Gastroesophageal sphincter (tissue), 3 donors: Measurements from ENCODE around the gene PLOD1.

Experiments used
- POLR2A ChIP-seq, 2 donors: fragments of 450-650 bp; IDR thresholded peaks; one replicate each; pipeline ENCODE4 v1.6.1; 2017; ENCODE audit warnings: antibody characterized with exemption in 2 of 2, mild to moderate bottlenecking in 2 of 2, moderate library complexity in 1 of 2
- POLR2AphosphoS5 ChIP-seq: sonication (generic); formaldehyde crosslinking; IDR thresholded peaks from one replicate; pipeline ENCODE4 v1.6.1; 2017; ENCODE audit warnings: antibody characterized with exemption
- TF ChIP-seq, protein P1 (sequence below), 4 experiments: fragments of 200-600 bp in 2 of 4; fragments of 450-650 bp in 2 of 4; sonication (generic) in 1 of 4; IDR thresholded peaks; one replicate each; pipeline ENCODE4 v1.5.1; 2017 to 2019; ENCODE audit warnings: antibody characterized with exemption in 4 of 4, mild to moderate bottlenecking in 2 of 4, moderate library complexity in 2 of 4

DNA sequence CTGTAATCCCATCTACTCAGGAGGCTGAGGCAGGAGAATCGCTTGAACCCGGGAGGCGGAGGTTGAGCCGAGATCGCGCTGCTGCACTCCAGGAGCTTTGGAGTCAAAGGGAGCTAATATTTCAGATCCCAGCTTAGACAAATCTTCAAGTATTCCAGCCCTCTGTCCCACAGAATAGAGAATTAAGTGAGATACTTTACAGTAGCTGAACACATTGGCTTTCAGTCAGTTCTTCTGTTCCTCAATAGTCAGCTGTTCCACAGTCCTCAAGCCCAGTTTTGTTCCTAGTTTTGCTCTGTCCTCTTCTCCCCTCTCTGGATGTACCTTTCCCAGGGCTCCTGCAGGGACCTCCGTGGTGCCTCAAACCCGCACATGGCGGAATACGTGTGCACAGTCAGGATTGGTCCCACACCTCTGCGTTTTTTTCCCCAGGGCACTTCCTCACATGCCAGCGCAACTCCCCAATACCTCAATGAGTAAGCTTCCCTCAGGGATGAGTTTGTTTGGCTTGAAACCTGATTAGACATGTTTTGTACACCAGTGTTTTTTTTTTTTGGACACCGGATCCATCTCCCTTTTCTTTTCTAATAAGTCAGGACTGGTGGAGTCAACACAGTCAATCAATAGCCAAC is 47.0 kb downstream of the PLOD1 start:
- TF ChIP-seq, protein P1, sequence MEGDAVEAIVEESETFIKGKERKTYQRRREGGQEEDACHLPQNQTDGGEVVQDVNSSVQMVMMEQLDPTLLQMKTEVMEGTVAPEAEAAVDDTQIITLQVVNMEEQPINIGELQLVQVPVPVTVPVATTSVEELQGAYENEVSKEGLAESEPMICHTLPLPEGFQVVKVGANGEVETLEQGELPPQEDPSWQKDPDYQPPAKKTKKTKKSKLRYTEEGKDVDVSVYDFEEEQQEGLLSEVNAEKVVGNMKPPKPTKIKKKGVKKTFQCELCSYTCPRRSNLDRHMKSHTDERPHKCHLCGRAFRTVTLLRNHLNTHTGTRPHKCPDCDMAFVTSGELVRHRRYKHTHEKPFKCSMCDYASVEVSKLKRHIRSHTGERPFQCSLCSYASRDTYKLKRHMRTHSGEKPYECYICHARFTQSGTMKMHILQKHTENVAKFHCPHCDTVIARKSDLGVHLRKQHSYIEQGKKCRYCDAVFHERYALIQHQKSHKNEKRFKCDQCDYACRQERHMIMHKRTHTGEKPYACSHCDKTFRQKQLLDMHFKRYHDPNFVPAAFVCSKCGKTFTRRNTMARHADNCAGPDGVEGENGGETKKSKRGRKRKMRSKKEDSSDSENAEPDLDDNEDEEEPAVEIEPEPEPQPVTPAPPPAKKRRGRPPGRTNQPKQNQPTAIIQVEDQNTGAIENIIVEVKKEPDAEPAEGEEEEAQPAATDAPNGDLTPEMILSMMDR (IDR thresholded peaks at IDR 0.05) = no peak
- no peak for TF ChIP-seq POLR2AphosphoS5
- TF ChIP-seq POLR2A (IDR thresholded peaks at IDR 0.05) = no peak
